Endothelial cell of umbilical vein (primary cell): ENCODE data around the gene ATF6B. TPM values are rescaled to one million over a fixed set of nuclear protein-coding genes. Genes with fewer than 3 reads are reported as not detected.

Experiments used
- BruUV-seq: library from RNA; stranded (reverse); fragments of 400-500 nt; replicated peaks from 2 replicates; lab custom pipeline; 2021; lab: Mats Ljungman, UMichigan
- CTCF ChIA-PET: fragments of 300-600, 350-600 bp; sonication (Branson Sonifier 250); formaldehyde crosslinking; loops from one replicate; lab custom pipeline; 2021; ENCODE audit warnings: antibody characterized with exemption, inconsistent platforms; lab: Charles Lee
- POLR2A ChIA-PET: fragments of 300-600, 350-600 bp; sonication (Branson Sonifier 250); formaldehyde crosslinking; loops from one replicate; lab custom pipeline; 2021; ENCODE audit warnings: antibody characterized with exemption, inconsistent platforms; lab: Charles Lee
- DNase-seq: peaks from one replicate; pipeline ENCODE4 v3.0.0-alpha.2; 2011; ENCODE audit warnings: low read depth, low spot score
- FAIRE-seq: peaks from 2 replicates; lab custom pipeline; 2011; peaks lifted over from hg19 to GRCh38; lab: Jason Lieb, UNC
- H2AFZ ChIP-seq: 2 replicates; pipeline ENCODE4 v1.6.0; 2012; ENCODE audit warnings: low read depth, low read length, control low read depth, inconsistent platforms
- H3K27ac ChIP-seq: 2 replicates; pipeline ENCODE4 v1.5.1; 2011; ENCODE audit warnings: low read depth, mild to moderate bottlenecking, control low read depth, low read length, moderate library complexity; ENCODE audit not compliant: insufficient read depth
- H3K27me3 ChIP-seq, 2 experiments: 2 replicates each; pipeline versions ENCODE4 v1.6.0 to v1.6.1; 2011; ENCODE audit warnings: low read length in 2 of 2, mixed read lengths in 1 of 2; ENCODE audit not compliant: control insufficient read depth in 2 of 2, insufficient read depth in 2 of 2
- H3K36me3 ChIP-seq, 2 experiments: 2 replicates in 1 of 2; 3 replicates in 1 of 2; pipeline ENCODE4 v1.5.1; 2011; ENCODE audit warnings: low read length in 2 of 2, mild to moderate bottlenecking in 1 of 2, moderate library complexity in 1 of 2; ENCODE audit not compliant: control insufficient read depth in 2 of 2, insufficient read depth in 2 of 2; ENCODE audit errors: extremely low read depth in 1 of 2
- H3K4me1 ChIP-seq: 3 replicates; pipeline ENCODE4 v1.5.1; 2011; ENCODE audit warnings: mild to moderate bottlenecking, low read length; ENCODE audit not compliant: control insufficient read depth, insufficient read depth; ENCODE audit errors: extremely low read depth
- H3K4me2 ChIP-seq: 2 replicates; pipeline ENCODE4 v1.6.1; 2011; ENCODE audit warnings: low read length, control low read depth, mixed read lengths; ENCODE audit not compliant: insufficient read depth
- H3K4me3 ChIP-seq, 3 experiments: fragments of 200-600 bp in 1 of 3; sonication (generic), shearing (Covaris generic) in 1 of 3; replicated peaks in 1 of 3; 2 replicates each; pipeline ENCODE4 v1.5.1; 2011 to 2016; ENCODE audit warnings: control low read depth in 3 of 3, low read length in 3 of 3, mild to moderate bottlenecking in 2 of 3, inconsistent platforms in 1 of 3, low read depth in 1 of 3, moderate library complexity in 1 of 3; ENCODE audit not compliant: insufficient read depth in 1 of 3
- H3K79me2 ChIP-seq: 2 replicates; pipeline ENCODE4 v1.6.0; 2012; ENCODE audit warnings: low read length, inconsistent platforms; ENCODE audit not compliant: control insufficient read depth, insufficient read depth
- H3K9ac ChIP-seq: replicated peaks from 2 replicates; pipeline ENCODE3; 2011; ENCODE audit warnings: low read length, control low read depth; ENCODE audit not compliant: insufficient read depth; ENCODE audit errors: extremely low read depth
- H3K9me1 ChIP-seq: replicated peaks from 3 replicates; pipeline ENCODE4 v1.6.0; 2011; ENCODE audit warnings: mild to moderate bottlenecking, low read length; ENCODE audit not compliant: control insufficient read depth, insufficient read depth; ENCODE audit errors: extremely low read depth
- H3K9me3 ChIP-seq: replicated peaks from 2 replicates; pipeline ENCODE4 v1.5.1; 2012; ENCODE audit warnings: low read length, inconsistent platforms; ENCODE audit not compliant: control insufficient read depth, insufficient read depth
- H4K20me1 ChIP-seq: replicated peaks from 2 replicates; pipeline ENCODE3; 2011; ENCODE audit warnings: mild to moderate bottlenecking, low read length; ENCODE audit not compliant: control insufficient read depth, insufficient read depth; ENCODE audit errors: extremely low read depth
- EZH2 ChIP-seq: IDR thresholded peaks from 2 replicates; pipeline ENCODE4 v1.6.1; 2012; ENCODE audit warnings: borderline replicate concordance, low read depth, mild to moderate bottlenecking, moderate library complexity, low read length, inconsistent platforms; ENCODE audit not compliant: severe bottlenecking
- FOS ChIP-seq: IDR thresholded peaks from 2 replicates; pipeline ENCODE4 v1.6.1; 2011; ENCODE audit warnings: mild to moderate bottlenecking, low read length, moderate library complexity, borderline replicate concordance; ENCODE audit not compliant: insufficient read depth
- GATA2 ChIP-seq: IDR thresholded peaks from 2 replicates; pipeline ENCODE4 v1.7.0; 2011; ENCODE audit warnings: low read depth, mild to moderate bottlenecking, moderate library complexity, mixed read lengths, low read length; ENCODE audit not compliant: insufficient read length, insufficient read depth
- JUN ChIP-seq: IDR thresholded peaks from 2 replicates; pipeline ENCODE4 v1.6.1; 2011; ENCODE audit warnings: borderline replicate concordance, low read depth; ENCODE audit not compliant: insufficient read length, insufficient read depth
- MAX ChIP-seq: IDR thresholded peaks from 2 replicates; pipeline ENCODE4 v1.6.1; 2011; ENCODE audit not compliant: insufficient read depth, insufficient read length
- MYC ChIP-seq: IDR thresholded peaks from one replicate; pipeline ENCODE4 v1.6.1; 2011; ENCODE audit warnings: mild to moderate bottlenecking, low read depth, low read length
- POLR2A ChIP-seq: IDR thresholded peaks from 2 replicates; pipeline ENCODE4 v1.6.1; 2012; ENCODE audit warnings: low read depth, mild to moderate bottlenecking, control low read depth, low read length
- POLR2AphosphoS5 ChIP-seq: IDR thresholded peaks from 2 replicates; pipeline ENCODE4 v1.6.1; 2012; ENCODE audit warnings: low read depth, mild to moderate bottlenecking, control low read depth, low read length, moderate library complexity; ENCODE audit not compliant: insufficient read depth
- dilution Hi-C: fragments of 300-500 bp; cut with MboI; formaldehyde crosslinking; loops from one replicate; pipeline ENCODE4 v1.15.0; 2019; ENCODE audit warnings: low sequenced_read_pairs; ENCODE audit not compliant: extremely low pct_ligation_motif_present
- intact Hi-C: fragments of 100-400 bp; cut with micrococcal nuclease; formaldehyde crosslinking; loops from one replicate; pipeline ENCODE4 v1.10.0; 2022
- polyA plus RNA-seq, 4 experiments: library from polyadenylated mRNA; depleted of rRNA in 3 of 4; stranded (reverse) in 3 of 4; unstranded in 1 of 4; fragments of >200 nt; gene quantifications; 2 replicates each; pipeline versions ENCODE4 v1.2.1 to v1.2.3, GENCODE V29; 2011 to 2012; ENCODE audit warnings: missing spikeins in 1 of 4
- total RNA-seq: library from RNA; stranded (reverse); gene quantifications from 2 replicates; pipeline ENCODE4 v1.2.3, GENCODE V29; 2021
- TF ChIP-seq, protein P1 (sequence below), 2 donors: IDR thresholded peaks; 1 replicate in 1 of 2; 2 replicates in 1 of 2; pipeline ENCODE4 v1.5.1; 2011; ENCODE audit warnings: low read length in 2 of 2, mild to moderate bottlenecking in 2 of 2, moderate library complexity in 2 of 2, control low read depth in 1 of 2, inconsistent platforms in 1 of 2, low read depth in 1 of 2; ENCODE audit not compliant: insufficient read depth in 1 of 2; ENCODE audit errors: extremely low read depth in 1 of 2

The ATF6B gene
- total and polyA plus RNA-seq, 2 donors (not counting 3 experiments of a cell fraction or from before 2014, with no cell fraction given), result 106 to 115 TPM

DNA sequence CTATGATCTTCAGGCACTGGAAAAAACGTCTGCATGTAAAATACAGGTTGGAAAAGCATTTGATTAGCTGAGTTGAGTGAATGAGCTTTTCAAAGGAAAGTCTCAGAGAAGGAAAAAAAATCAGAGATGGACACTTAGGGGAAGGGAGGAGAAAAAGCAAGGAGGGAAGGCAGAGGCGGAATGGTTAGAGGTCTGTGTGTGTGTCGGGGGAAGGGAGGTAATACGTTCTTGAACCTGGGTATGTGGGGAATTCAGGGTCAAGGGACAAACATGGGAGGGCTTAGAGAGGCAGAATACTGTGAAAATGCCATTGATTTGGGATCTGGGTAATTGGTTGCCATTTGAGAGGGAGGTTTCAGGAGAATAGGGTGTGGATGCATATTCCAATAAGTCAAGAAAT is 18.6 kb upstream of the ATF6B start:
- FAIRE-seq, result no peak
- peaks cover 3% of the 10 kb centered on the region for H3K4me1 ChIP-seq
- no peaks in the 10 kb centered on the region for H3K79me2 ChIP-seq
- no peak overlapping the region for H3K4me2 ChIP-seq
- no peaks in the 10 kb centered on the region for H3K36me3 ChIP-seq
- no peak overlapping the region for H2AFZ ChIP-seq
- no peaks in the 10 kb centered on the region for H3K9me3 ChIP-seq
- H3K4me3 ChIP-seq, result no peak overlapping the region
- TF ChIP-seq JUN (no peak), POLR2AphosphoS5 (no peak), FOS (no peak), MYC (no peak), POLR2A (no peak), GATA2 (no peak), MAX (no peak), EZH2 (no peak)
- TF ChIP-seq, protein P1, sequence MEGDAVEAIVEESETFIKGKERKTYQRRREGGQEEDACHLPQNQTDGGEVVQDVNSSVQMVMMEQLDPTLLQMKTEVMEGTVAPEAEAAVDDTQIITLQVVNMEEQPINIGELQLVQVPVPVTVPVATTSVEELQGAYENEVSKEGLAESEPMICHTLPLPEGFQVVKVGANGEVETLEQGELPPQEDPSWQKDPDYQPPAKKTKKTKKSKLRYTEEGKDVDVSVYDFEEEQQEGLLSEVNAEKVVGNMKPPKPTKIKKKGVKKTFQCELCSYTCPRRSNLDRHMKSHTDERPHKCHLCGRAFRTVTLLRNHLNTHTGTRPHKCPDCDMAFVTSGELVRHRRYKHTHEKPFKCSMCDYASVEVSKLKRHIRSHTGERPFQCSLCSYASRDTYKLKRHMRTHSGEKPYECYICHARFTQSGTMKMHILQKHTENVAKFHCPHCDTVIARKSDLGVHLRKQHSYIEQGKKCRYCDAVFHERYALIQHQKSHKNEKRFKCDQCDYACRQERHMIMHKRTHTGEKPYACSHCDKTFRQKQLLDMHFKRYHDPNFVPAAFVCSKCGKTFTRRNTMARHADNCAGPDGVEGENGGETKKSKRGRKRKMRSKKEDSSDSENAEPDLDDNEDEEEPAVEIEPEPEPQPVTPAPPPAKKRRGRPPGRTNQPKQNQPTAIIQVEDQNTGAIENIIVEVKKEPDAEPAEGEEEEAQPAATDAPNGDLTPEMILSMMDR (IDR thresholded peaks at IDR 0.05; ENCODE audit: extremely low read depth in 1 of 2, insufficient read depth in 1 of 2, low read depth in 1 of 2, low read length in 2 of 2), result no peak
- DNase-seq, result no peak
- POLR2A ChIA-PET, result no interaction called here
- CTCF ChIA-PET, result interaction anchor here (2.8 kb wide), 1 partner anchor 28 kb away, joined by 12 read pairs; no protein-coding TSS in a partner anchor
- H4K20me1 ChIP-seq, result no peaks in the 10 kb centered on the region
- no peak overlapping the region for H3K9ac ChIP-seq
- no TSS peak for BruUV-seq
- H3K9me1 ChIP-seq, result no peaks in the 10 kb centered on the region
- peaks cover 20 to 28% of the 10 kb centered on the region in 2 experiments for H3K27me3 ChIP-seq
- dilution Hi-C loops, result no loop called here
- intact Hi-C loops, result no loop called here
- H3K27ac ChIP-seq, result no peak overlapping the region
